MM.1S (cell line): ENCODE results near the gene SLC35F3.

Experiments used
- EZH2 ChIP-seq: fragments of 300-600 bp; sonication (generic); optimal IDR thresholded peaks from 2 replicates; pipeline ENCODE3; 2017; ENCODE audit warnings: low read depth, mild to moderate bottlenecking, antibody characterized with exemption, low read length, mixed read lengths
- EZH2phosphoT487 ChIP-seq: fragments of 300-600 bp; sonication (generic); IDR thresholded peaks from 2 replicates; pipeline ENCODE4 v1.6.1; 2018; ENCODE audit warnings: antibody characterized with exemption, low read length
- TF ChIP-seq, protein P1 (sequence below): fragments of 300-600 bp; sonication (generic); IDR thresholded peaks from 2 replicates; pipeline ENCODE4 v1.5.1; 2016; ENCODE audit warnings: antibody characterized with exemption, low read length, mixed read lengths

GRCh38 chr1:233928123-233928522 lies 23.6 kb downstream of the SLC35F3 start:
- TF ChIP-seq, protein P1, sequence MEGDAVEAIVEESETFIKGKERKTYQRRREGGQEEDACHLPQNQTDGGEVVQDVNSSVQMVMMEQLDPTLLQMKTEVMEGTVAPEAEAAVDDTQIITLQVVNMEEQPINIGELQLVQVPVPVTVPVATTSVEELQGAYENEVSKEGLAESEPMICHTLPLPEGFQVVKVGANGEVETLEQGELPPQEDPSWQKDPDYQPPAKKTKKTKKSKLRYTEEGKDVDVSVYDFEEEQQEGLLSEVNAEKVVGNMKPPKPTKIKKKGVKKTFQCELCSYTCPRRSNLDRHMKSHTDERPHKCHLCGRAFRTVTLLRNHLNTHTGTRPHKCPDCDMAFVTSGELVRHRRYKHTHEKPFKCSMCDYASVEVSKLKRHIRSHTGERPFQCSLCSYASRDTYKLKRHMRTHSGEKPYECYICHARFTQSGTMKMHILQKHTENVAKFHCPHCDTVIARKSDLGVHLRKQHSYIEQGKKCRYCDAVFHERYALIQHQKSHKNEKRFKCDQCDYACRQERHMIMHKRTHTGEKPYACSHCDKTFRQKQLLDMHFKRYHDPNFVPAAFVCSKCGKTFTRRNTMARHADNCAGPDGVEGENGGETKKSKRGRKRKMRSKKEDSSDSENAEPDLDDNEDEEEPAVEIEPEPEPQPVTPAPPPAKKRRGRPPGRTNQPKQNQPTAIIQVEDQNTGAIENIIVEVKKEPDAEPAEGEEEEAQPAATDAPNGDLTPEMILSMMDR, result no peak
- TF ChIP-seq EZH2, result no peak
- no peak for TF ChIP-seq EZH2phosphoT487
